ENCODE measurements around the gene ATRN. TPM values are rescaled to one million over a fixed set of nuclear protein-coding genes. Genes with fewer than 3 reads are reported as not detected.

The ATRN gene
- total RNA-seq, 4 donors from 2014 or later, result 24.0 to 31.5 (median 26.4) TPM

- Histone ChIP-seq H3K36me3 (no peaks in the 10 kb centered on the region), H3K27me3 (no peaks in the 10 kb centered on the region), H3K9me3 (no peaks in the 10 kb centered on the region), H3K27ac (no peak overlapping the region), H3K4me3 (no peak overlapping the region), H3K4me1 (peaks cover 0 to 5% (median 0%) of the 10 kb centered on the region in 4 donors)
- DNase-seq (ENCODE audit: low spot score in 2 of 2), result no peak
- 23 to 27% methylated on average over 1 of the region's 1 CpG for WGBS, 2 donors
- TF ChIP-seq POLR2A (IDR thresholded peaks at IDR 0.05) (no peak), EP300 (IDR thresholded peaks at IDR 0.05) (no peak)
- TF ChIP-seq, protein P1, sequence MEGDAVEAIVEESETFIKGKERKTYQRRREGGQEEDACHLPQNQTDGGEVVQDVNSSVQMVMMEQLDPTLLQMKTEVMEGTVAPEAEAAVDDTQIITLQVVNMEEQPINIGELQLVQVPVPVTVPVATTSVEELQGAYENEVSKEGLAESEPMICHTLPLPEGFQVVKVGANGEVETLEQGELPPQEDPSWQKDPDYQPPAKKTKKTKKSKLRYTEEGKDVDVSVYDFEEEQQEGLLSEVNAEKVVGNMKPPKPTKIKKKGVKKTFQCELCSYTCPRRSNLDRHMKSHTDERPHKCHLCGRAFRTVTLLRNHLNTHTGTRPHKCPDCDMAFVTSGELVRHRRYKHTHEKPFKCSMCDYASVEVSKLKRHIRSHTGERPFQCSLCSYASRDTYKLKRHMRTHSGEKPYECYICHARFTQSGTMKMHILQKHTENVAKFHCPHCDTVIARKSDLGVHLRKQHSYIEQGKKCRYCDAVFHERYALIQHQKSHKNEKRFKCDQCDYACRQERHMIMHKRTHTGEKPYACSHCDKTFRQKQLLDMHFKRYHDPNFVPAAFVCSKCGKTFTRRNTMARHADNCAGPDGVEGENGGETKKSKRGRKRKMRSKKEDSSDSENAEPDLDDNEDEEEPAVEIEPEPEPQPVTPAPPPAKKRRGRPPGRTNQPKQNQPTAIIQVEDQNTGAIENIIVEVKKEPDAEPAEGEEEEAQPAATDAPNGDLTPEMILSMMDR (IDR thresholded peaks at IDR 0.05), result no peak
Observed at GRCh38 chr20:3465301-3465700, 5.5 kb upstream of the ATRN start.

- peak overlapping the region; percentile 70 to 93 (median 82) for H3K27ac ChIP-seq
- 43 to 59% methylated on average over 13 of the region's 13 CpGs for WGBS, 2 donors
- H3K36me3 ChIP-seq, result no peaks in the 10 kb centered on the region
- no peak for DNase-seq (ENCODE audit: low spot score in 2 of 2)
- TF ChIP-seq, protein P1 (IDR thresholded peaks at IDR 0.05), result no peak
- TF ChIP-seq EP300 (IDR thresholded peaks at IDR 0.05), result no peak
- no peak for TF ChIP-seq POLR2A (IDR thresholded peaks at IDR 0.05)
- peak overlapping the region; percentile 82 to 97 (median 95) for H3K4me3 ChIP-seq
- no peaks in the 10 kb centered on the region for H3K27me3 ChIP-seq
- H3K9me3 ChIP-seq, result no peaks in the 10 kb centered on the region
- peaks cover 0 to 34% (median 21%) of the 10 kb centered on the region in 4 donors for H3K4me1 ChIP-seq
Observed at GRCh38 chr20:3470208-3470626, 601 bp upstream of the ATRN start.

DNA sequence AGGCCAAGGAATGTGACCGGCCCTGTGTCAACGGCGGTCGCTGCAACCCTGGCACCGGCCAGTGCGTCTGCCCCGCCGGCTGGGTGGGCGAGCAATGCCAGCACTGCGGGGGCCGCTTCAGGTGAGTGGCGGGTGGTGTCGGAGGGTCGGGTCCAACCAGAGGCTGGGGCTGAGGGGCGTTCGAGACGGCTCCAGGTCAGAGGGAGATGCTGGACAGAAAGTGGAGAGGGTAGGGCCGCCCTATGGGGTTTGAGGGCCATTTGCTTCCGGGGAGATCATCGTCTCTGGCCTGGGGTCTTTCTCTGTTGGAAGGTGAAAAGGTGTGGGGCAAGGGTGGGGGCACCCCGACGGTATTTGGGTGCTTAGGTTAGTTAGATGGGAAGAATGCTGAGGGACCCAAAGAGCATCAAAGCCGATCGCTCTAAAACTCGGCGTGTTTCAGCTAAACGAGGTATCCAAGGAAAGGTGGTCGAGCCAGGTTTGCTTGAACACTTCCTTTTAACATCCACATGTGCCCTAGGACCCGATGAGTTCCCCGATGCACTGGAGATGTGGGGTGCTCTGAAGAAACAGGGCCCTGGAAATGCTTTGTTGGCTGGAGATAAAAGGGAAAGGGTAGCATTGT, 691 bp downstream of the ATRN start:
- H3K9me3 ChIP-seq, result no peaks in the 10 kb centered on the region
- peaks cover 0 to 34% (median 21%) of the 10 kb centered on the region in 4 donors for H3K4me1 ChIP-seq
- 1 to 2% methylated on average over 16 to 30 of the region's 30 CpGs for WGBS, 2 donors
- no peaks in the 10 kb centered on the region for H3K27me3 ChIP-seq
- H3K4me3 ChIP-seq, result peak overlapping the region; percentile 82 to 97 (median 95)
- TF ChIP-seq EP300 (IDR thresholded peaks at IDR 0.05) (no peak), POLR2A (IDR thresholded peaks at IDR 0.05) (no peak)
- TF ChIP-seq, protein P1 (IDR thresholded peaks at IDR 0.05), result no peak
- H3K27ac ChIP-seq, result peak overlapping the region; percentile 70 to 93 (median 82)
- no peaks in the 10 kb centered on the region for H3K36me3 ChIP-seq
- DNase-seq (ENCODE audit: low spot score in 2 of 2), result no peak

DNA sequence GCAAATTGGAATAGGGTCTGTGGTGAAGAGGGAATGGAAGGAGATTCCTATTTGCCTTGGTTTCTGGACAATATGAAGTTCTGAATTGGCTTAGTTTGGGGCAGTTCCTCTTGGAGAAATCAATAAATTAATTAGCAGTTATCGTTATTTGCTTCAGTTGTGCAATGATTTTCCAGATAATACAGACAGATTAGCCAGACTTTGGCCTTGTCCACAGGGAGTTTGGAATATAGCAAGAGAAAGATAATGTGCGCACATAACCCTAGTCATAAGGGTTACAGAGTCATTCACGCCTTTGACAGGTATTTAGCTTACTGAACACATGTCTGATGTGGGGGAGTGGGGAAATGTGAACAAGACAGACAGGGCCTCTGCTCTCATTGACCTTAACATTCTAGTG, 1.3 kb downstream of the ATRN start:
- Histone ChIP-seq H3K36me3 (no peaks in the 10 kb centered on the region), H3K27ac (no peak overlapping the region), H3K27me3 (no peaks in the 10 kb centered on the region), H3K4me1 (peaks cover 0 to 34% (median 21%) of the 10 kb centered on the region in 4 donors), H3K9me3 (no peaks in the 10 kb centered on the region), H3K4me3 (peak overlapping the region; percentile 82 to 97 (median 95))
- no peak for DNase-seq (ENCODE audit: low spot score in 2 of 2)
- WGBS, 2 donors, result 70 to 78% methylated on average over 3 of the region's 3 CpGs
- TF ChIP-seq EP300 (IDR thresholded peaks at IDR 0.05), result no peak
- TF ChIP-seq POLR2A (IDR thresholded peaks at IDR 0.05), result no peak
- TF ChIP-seq, protein P1 (IDR thresholded peaks at IDR 0.05), result no peak

DNA sequence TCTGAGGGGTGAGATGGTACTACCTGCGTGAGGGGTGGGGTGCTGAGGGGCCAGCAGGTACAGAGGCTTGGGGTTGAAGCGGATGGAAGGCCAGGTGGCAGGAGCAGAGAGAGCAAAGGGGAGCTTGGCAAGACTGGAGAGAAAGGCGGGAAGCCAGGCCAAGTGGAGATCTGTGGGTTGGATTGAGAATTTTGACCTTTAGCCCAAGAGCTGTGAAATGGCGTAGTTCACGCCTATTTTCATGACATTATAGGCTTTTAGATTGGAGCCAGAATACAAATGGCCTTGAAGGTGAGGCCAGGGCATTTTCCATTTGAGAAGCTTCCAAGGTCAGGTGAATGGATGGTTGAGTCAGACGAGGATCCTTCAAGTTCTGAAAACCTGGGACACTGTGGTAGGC, 2.5 kb downstream of the ATRN start:
- no peak overlapping the region for H3K27ac ChIP-seq
- no peak overlapping the region for H3K4me3 ChIP-seq
- WGBS, 2 donors, result 76 to 82% methylated on average over 6 of the region's 6 CpGs
- no peaks in the 10 kb centered on the region for H3K27me3 ChIP-seq
- TF ChIP-seq POLR2A (IDR thresholded peaks at IDR 0.05), result no peak
- TF ChIP-seq, protein P1 (IDR thresholded peaks at IDR 0.05), result no peak
- no peak for TF ChIP-seq EP300 (IDR thresholded peaks at IDR 0.05)
- peaks cover 0 to 34% (median 21%) of the 10 kb centered on the region in 4 donors for H3K4me1 ChIP-seq
- H3K9me3 ChIP-seq, result no peaks in the 10 kb centered on the region
- peaks cover 0 to 1% (median 0%) of the 10 kb centered on the region in 3 donors for H3K36me3 ChIP-seq
- DNase-seq (ENCODE audit: low spot score in 2 of 2), result no peak

Measured in tibial nerve (tissue), 4 donors.